Stimulated activated naive CD4-positive, alpha-beta T cell treated with Interleukin-2 at 50 U/mL for 16 hours (primary cell): ENCODE measurements around the gene SLITRK6.
"Not testable (repeated sequence)": the region's sequence is repeated elsewhere in the genome, so short reads cannot be mapped to it uniquely, and the experiment has no call there.

ENCODE experiments used
- DNase-seq: peaks from one replicate; lab custom pipeline; 2025; lab: John Stamatoyannopoulos, UW

Gene SLITRK6, protein sequence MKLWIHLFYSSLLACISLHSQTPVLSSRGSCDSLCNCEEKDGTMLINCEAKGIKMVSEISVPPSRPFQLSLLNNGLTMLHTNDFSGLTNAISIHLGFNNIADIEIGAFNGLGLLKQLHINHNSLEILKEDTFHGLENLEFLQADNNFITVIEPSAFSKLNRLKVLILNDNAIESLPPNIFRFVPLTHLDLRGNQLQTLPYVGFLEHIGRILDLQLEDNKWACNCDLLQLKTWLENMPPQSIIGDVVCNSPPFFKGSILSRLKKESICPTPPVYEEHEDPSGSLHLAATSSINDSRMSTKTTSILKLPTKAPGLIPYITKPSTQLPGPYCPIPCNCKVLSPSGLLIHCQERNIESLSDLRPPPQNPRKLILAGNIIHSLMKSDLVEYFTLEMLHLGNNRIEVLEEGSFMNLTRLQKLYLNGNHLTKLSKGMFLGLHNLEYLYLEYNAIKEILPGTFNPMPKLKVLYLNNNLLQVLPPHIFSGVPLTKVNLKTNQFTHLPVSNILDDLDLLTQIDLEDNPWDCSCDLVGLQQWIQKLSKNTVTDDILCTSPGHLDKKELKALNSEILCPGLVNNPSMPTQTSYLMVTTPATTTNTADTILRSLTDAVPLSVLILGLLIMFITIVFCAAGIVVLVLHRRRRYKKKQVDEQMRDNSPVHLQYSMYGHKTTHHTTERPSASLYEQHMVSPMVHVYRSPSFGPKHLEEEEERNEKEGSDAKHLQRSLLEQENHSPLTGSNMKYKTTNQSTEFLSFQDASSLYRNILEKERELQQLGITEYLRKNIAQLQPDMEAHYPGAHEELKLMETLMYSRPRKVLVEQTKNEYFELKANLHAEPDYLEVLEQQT

DNA sequence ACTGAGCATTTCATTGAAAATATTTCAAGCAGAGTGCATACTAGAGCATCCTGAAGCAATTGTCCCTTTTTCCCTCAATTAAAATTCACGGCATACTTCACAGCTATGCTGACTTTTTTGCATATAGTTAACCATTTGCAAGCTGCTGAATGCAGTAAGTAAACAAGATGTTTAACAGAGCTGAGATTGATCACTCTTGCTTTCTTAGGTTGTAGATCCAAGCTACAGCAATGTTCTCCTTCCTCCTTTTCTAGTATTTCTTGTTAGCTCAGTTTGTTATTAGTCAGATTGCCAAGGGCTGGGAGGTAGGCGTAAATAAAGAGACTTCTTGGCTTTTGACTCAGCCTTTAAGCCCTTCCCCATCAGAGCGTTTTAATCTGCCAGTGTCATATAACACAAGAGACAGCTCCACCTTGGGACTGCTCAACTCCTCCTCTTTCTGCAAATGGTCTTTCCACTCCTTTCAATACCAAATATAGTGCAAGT, at the start of gene SLITRK6:
SLITRK6 (minus strand) TSS at position 323 of the 486 bp plus-strand sequence. CDS start 2,911 bp downstream, outside the sequence.
- no peak for DNase-seq

DNA sequence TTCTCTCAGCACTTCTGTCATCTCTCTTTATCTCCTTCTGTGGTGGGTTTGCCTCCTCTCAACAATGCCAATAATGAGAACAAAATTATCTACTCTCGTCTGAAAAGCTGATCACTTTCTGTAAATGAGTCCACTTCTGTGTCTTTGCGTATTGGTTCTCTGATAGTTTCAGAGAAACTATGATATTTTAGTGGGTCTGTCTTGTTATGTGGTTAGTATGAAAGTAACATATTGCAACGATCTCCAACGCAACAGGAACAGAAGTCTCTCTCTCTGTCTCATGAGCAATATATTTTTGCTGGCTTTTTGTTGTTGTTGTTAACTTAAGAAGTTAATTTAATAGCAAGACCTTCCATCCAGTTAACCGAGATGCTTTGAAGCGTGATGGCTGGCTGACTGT, 47.8 kb upstream of the SLITRK6 start:
- no peak for DNase-seq

DNA sequence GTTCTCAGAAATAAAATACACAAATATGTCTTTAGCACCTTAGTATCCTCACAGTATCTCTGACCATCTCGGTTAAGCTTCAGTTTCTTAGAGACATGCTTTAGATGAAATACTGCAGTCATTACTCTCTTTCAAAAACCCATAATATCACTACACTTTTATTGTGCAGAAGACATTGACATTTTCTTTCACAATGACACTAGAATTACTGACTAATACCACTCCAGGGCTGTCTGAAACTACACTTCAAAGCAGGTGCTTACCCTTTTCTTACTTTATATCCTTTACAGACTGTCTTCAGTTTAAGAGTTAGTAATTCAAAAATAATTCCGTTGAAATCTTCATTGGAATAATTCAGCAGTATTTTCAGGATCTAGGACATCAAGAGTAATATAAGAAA, 42.2 kb upstream of the SLITRK6 start:
- DNase-seq = no peak

GRCh38 chr13:85833921-85834320, 34.7 kb upstream of the SLITRK6 start:
- DNase-seq = no peak

- no peak for DNase-seq
These were observed 29.0 kb upstream of the SLITRK6 start for GRCh38 chr13:85828094-85828684.

GRCh38 chr13:85825454-85825853, 26.2 kb upstream of the SLITRK6 start:
- no peak for DNase-seq

DNA sequence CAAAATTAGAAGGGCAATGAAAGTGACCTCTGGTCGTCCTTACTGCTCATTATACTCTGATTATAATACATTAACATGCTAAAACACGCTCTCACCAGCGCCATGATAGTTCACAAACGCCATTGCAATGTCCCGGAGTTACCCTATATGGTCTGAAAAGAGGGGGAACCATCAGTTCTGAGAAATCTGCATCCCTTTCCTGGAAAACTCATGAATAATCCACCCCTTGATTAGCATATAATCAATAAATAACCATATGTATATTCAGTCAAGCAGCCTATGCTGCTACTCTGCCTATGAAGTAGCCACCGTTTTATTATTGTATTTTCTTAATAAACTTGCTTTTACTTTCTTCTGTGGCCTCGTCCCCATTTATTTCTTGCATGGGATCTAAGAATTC, 24.6 kb upstream of the SLITRK6 start:
- DNase-seq = no peak

DNA sequence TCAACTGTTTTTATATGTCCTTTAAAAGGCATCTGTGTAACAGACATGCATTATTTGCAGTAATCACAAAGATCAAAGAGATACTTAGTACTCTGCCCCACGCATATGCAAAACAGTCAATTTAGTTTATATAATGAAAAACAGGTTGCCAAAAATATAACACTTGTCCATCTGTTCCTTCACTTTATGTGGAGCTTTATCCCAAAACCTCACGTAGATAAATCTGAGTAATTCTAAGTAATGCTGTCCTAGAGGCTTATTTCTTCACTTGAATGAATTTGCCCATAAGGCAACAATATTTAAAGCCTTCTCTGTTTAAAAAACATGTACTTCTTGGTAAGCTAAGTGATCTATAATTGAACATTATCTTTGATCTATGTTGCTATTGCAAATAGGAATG, 20.3 kb upstream of the SLITRK6 start:
- no peak for DNase-seq

GRCh38 chr13:85816413-85816812, 17.2 kb upstream of the SLITRK6 start:
- DNase-seq = no peak

- DNase-seq = no peak
These were observed 13.1 kb upstream of the SLITRK6 start for GRCh38 chr13:85812282-85812681.

DNA sequence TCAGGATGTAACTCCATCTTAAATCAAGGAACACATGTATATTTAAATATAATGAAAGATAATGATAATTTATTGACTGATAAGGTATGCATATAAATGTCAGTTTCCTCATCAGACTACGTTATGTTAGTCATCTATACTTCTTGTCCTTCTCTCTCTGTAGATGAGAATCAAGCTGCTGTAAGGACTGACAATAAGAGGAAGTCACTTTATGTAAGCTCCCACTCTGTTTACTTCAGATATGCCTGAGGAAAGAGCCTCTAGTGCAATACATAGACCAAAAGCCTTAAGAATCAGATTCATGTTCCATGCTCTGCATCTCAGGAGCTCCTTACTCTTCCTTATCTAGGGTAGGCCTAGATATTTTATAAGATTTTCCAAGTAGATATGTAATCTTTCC, 9.6 kb upstream of the SLITRK6 start:
- DNase-seq = no peak

- DNase-seq = no peak
These were observed 7.4 kb upstream of the SLITRK6 start for GRCh38 chr13:85806553-85807175.

DNA sequence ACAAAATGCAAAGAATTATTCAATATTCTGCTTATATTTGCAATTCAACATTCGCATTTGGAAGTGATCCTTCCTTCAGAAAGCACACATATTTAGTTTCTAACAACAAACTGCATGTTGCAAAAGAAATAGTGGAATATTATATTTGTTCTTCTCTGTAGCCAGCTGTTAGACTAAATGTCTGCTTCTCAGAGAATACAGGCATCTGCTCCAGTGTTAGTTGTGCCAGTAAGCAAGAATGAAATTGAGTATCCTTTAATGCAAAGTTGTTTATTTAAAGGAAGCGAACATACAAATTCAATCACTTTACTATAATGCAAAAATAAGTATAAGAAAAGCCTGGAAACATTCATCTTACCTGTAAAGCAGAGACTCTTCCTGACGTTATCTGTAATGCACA, 663 bp downstream of the SLITRK6 start:
- DNase-seq = no peak

- DNase-seq = no peak
These were observed 1.9 kb downstream of the SLITRK6 start for GRCh38 chr13:85797311-85797710.

- no peak for DNase-seq
These were observed 14.0 kb downstream of the SLITRK6 start for GRCh38 chr13:85785205-85785604.

DNA sequence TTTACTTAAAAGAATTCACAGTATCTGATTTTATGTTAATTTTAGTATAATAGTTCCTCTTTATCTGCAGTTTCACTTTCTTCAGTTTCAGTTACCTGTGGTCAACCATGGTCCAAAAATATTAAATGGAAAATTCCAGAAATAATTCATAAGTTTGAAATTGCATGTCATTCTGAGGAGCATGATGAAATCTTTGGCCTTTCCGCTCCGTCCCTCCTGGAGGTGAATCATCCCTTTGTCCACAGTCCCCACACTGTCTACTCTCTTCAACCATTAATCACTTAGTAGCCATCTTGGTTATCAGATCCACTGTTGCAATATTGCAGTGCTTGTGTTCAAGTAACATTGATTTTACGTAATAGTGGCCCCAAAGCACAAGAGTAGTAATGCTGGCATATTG, 26.9 kb downstream of the SLITRK6 start:
- no peak for DNase-seq

DNA sequence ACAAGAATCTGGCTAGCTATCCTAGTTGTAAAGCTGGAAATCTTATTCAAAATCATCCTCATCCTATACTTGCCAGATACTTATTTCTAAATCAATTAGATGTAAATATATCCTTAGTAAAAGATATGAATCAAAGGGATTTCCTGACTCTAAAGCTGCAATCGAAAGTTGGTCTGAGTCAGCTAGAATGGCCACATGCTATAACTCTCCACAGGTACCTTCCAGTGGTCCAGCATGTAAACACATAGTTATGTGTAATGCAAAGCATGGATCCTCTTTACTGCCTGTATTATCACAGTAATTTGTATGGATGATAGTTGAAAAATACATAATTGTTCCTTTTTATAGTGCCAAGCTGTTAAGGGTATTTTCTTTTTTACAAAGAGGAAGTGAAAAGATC, 27.4 kb downstream of the SLITRK6 start:
- DNase-seq = no peak

GRCh38 chr13:85768946-85769345, 30.3 kb downstream of the SLITRK6 start:
- no peak for DNase-seq

GRCh38 chr13:85755123-85755522, 44.1 kb downstream of the SLITRK6 start:
- no peak for DNase-seq

GRCh38 chr13:85743201-85743770, 55.9 kb downstream of the SLITRK6 start:
- DNase-seq = not testable (repeated sequence)
